Measurements from ENCODE around the gene TET2.

The TET2 gene

DNA sequence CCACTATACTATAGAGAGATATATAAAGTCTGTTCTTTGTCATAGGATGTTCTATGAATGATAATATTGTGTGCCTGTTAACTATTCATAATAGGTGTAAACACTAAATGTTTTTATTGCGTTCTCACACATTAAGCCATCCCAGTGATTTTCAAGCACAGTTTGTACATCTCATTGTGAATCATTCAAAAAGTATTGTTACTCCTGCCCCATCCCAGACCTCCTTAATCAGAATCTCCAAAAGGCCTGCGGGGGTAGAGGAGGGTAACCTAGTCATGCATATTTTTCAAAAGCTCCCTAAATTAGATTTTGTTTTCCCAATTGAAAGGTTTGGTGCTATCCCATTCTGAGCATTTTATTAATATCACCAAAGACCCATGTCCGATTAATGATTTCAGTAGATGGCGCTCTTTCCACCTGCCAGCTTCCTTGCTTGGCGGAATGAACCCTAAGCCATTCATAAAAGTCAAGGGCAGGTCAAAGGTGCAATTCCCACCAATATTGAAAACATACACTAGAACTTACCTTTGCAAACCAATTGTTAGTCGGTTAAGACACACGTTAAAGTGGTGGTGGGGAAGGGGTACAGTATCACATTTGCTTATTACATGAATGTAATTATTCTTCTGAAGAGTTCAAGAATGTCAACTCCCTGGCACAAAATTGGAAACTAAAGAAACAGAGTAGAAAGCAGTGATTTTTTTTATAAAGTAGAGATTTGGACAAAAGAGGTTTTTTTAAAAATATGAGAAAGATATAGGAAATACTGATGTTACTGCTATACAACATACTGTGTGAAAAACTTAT, 5.8 kb upstream of the TET2 start:
- TF ChIP-seq, protein P1, sequence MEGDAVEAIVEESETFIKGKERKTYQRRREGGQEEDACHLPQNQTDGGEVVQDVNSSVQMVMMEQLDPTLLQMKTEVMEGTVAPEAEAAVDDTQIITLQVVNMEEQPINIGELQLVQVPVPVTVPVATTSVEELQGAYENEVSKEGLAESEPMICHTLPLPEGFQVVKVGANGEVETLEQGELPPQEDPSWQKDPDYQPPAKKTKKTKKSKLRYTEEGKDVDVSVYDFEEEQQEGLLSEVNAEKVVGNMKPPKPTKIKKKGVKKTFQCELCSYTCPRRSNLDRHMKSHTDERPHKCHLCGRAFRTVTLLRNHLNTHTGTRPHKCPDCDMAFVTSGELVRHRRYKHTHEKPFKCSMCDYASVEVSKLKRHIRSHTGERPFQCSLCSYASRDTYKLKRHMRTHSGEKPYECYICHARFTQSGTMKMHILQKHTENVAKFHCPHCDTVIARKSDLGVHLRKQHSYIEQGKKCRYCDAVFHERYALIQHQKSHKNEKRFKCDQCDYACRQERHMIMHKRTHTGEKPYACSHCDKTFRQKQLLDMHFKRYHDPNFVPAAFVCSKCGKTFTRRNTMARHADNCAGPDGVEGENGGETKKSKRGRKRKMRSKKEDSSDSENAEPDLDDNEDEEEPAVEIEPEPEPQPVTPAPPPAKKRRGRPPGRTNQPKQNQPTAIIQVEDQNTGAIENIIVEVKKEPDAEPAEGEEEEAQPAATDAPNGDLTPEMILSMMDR (IDR thresholded peaks at IDR 0.05; ENCODE audit: low read depth, low read length) = peak; percentile 57
- H3K4me3 ChIP-seq (ENCODE audit: low read depth, low read length) = no peak overlapping the region

DNA sequence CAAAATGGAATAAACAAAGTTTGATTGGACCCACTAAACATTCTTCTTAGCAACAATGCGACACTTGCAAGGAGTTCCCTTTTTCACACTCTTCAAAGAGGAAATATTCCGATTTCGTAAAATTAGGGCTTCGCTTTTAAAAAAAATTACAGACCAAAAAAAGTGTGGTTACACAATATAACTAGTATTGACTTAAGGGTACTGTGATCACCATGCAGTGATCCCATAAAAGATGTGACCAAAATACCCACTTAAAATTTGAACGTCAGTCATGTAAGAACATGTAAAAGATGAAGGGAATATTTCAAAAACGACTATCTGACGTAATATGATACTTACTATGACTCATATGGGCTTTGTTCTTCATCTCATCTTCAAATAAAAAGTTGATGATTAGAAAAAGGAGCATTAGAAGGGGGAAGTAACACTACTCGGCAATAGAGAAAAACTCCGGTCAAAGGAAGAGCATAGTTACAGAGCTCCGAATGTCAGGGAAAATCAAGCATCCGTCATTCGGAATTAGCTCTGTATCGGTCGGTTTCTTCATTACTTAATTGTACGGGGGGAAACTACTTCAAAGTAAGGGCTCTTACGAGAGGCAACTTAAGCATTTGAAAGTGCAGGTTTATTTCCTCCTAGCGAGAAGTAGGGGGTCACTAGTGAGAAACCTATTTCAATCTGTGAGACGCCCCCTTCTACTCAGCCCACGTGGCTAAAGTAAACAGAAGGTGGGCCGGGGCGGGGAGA, 1.3 kb upstream of the TET2 start:
- H3K4me3 ChIP-seq (ENCODE audit: low read depth, low read length) = peak overlapping the region; percentile 96
- TF ChIP-seq, protein P1 (IDR thresholded peaks at IDR 0.05; ENCODE audit: low read depth, low read length) = no peak

DNA sequence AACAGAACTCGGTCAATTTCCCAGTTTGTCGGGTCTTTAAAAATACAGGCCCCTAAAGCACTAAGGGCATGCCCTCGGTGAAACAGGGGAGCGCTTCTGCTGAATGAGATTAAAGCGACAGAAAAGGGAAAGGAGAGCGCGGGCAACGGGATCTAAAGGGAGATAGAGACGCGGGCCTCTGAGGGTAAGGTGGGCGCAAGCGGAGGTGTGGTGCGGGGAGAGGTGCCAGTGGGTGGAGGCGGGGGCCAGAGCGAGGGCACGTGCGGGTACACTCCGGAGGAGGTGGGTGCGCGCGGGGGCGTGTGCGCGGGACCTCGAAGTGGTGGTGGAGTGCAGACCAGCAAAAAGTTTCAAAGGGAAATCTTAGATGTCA, 787 bp upstream of the TET2 start:
- H3K4me3 ChIP-seq (ENCODE audit: low read depth, low read length) = peak overlapping the region; percentile 96
- TF ChIP-seq, protein P1 (IDR thresholded peaks at IDR 0.05; ENCODE audit: low read depth, low read length) = no peak

DNA sequence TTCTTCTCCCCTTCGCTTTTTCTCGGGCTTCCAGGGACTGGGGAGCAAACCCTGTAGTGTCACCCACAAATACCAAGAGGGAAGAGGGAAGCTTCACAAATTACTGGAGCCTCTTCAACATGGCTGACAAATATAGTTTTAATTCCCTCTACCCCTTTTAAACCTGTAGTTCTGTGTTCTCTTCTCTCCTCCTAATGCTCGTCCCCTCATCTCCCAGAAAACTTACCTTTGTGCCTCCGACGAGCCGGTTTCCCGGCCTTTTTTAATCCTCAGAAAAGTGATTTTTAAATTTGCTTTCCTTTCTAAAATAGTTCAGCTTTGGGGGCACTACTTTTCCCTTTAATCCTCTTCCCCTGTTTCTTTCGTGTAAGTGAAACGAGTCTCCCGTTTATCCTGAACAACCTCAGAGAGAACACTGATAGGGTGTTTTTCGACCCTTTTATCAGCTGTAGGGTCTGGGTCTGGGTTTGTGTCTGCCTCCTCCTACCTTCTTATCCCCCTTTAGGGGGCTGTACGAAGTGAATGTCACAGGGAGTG, 408 bp downstream of the TET2 start:
- TF ChIP-seq, protein P1 (IDR thresholded peaks at IDR 0.05; ENCODE audit: low read depth, low read length) = no peak
- peak overlapping the region; percentile 96 for H3K4me3 ChIP-seq (ENCODE audit: low read depth, low read length)

DNA sequence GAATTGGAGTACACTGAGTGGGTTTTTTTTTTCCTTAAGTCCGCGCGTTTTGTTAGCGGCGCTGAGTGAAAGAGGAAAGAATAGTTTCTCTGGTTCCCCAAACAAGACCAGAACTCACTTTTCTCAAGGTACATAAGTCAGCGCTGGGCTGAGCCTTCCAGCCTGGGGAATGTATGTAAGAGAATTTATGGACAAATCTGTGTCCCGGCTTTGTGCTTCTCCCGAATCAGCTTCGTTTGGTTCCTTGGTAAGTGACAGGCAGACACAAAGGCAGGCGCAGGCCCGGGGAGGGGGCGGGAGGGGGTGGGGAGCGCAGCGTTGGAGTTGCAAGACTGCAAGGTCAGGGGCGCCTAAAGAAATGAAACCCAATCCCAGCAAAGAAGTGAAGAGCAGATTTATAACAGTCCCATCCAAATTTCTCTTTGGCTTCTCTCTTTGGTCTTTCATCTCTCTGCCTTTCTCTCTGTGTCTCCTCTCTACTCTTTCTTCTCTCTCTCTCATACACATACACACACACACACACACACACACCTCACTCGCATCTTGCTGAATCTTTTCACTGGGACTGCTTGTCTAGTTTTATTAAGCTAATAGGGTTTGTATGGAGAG, 981 bp downstream of the TET2 start:
- TF ChIP-seq, protein P1 (IDR thresholded peaks at IDR 0.05; ENCODE audit: low read depth, low read length) = no peak
- peak overlapping the region; percentile 96 for H3K4me3 ChIP-seq (ENCODE audit: low read depth, low read length)

DNA sequence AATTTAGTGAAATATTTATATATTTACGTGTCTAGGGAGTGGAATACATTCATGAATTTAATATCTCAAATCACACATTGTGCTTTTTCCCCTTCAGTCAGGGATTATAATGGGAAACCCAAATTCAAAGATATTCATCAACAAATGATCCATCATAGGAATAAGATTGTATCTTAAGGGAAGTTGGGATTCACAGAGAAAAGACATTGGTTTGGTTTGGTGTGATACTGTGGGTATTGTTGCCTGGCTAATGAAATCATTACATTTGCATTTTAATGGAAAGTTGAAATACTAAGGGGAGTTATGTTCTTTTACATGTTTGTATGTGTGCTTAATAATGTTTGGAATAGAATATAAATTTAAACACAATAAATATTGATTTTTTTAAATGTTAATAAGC, 1.7 kb downstream of the TET2 start:
- TF ChIP-seq, protein P1 (IDR thresholded peaks at IDR 0.05; ENCODE audit: low read depth, low read length) = no peak
- H3K4me3 ChIP-seq (ENCODE audit: low read depth, low read length) = peak overlapping the region; percentile 96
